T follicular helper cell (primary cell): Measurements from ENCODE around the gene GMDS.
"Not testable (repeated sequence)": the region's sequence is repeated elsewhere in the genome, so short reads cannot be mapped to it uniquely, and the experiment has no call there.

ENCODE experiments used
- DNase-seq: peaks from one replicate; pipeline ENCODE4 v3.0.0-alpha.2; 2020; ENCODE audit warnings: low read depth

The GMDS gene

DNA sequence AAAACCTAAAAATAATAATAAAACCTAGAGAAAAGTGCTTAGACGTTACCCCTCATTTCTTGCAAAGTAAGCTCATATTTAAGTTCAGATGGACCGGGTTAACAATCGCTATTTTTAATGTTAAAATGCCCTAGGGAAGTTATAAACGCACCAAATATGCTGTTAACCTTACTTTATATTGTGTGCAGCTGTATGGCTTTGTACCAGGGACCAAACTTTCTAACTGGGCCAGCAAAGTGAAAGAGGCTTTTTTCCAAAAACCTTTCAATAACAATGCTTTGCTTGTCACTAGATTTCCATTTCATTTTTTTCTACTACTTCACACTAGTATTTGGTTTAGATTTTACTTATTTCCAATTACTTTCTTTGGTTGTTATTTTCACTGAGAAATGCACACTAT, 387.2 kb downstream of the GMDS start:
- no peak for DNase-seq

GRCh38 chr6:1856381-1856780, 389.0 kb downstream of the GMDS start:
- DNase-seq: no peak

GRCh38 chr6:1855890-1856289, 389.5 kb downstream of the GMDS start:
- no peak for DNase-seq

- DNase-seq: no peak
These were observed 391.1 kb downstream of the GMDS start for GRCh38 chr6:1854296-1854695.

- no peak for DNase-seq
These were observed 391.6 kb downstream of the GMDS start for GRCh38 chr6:1853761-1854160.

GRCh38 chr6:1851681-1852456, 393.5 kb downstream of the GMDS start:
- no peak for DNase-seq

DNA sequence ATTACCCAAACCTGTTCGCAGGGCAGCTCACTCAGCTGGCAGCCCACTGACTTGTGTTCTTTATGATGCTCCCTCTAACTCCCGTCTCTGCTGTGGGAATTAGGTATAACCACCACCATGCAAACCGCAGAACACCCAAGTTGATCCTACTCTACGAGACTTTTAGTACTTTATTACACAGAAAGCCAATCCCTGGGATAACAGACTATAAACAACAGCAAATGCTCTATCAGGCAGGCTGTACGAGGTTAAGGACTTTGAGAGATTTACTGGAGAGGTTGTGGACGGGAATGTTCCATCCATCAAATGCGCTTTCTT, 394.6 kb downstream of the GMDS start:
- DNase-seq: no peak

- DNase-seq: no peak
These were observed 395.1 kb downstream of the GMDS start for GRCh38 chr6:1850121-1850839.

DNA sequence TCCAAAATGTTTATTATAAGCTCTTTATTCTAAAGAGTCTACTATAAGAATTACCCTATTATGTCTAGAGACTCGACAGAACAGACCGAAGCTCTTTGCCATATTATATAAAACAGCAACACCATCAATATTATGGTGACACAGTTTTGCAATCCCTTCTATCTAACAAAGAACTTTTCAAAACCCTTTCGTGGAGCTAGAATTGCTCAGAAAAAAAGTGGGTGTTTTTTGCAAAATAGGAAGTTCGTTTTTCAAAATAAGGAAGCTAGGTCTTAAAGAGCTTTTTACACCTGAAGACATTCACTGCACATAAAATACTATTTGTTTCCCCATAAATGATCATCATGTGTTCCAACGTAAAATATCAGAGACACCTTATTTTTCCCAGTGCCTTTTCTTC, 395.7 kb downstream of the GMDS start:
- no peak for DNase-seq

DNA sequence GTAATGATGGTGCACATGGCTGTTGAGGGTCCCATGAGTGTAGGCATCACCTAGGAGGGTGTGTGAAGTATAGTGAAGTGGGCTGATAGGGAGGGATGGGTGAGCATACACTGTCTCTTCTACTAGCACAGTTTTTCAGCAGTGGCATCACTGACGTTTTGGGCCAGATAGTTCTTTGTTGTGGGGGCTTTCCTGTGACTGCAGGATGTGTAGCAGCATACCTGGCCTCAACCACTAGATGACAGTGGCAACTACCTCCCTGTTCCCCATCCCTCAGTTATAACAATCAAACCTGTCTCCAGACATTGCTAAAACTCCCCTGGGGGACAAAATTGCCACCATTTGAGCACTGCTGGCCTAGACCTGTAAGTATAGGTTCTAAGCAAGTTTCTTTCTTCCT, 396.7 kb downstream of the GMDS start:
- DNase-seq: no peak

- no peak for DNase-seq
These were observed 398.8 kb downstream of the GMDS start for GRCh38 chr6:1846611-1847010.

DNA sequence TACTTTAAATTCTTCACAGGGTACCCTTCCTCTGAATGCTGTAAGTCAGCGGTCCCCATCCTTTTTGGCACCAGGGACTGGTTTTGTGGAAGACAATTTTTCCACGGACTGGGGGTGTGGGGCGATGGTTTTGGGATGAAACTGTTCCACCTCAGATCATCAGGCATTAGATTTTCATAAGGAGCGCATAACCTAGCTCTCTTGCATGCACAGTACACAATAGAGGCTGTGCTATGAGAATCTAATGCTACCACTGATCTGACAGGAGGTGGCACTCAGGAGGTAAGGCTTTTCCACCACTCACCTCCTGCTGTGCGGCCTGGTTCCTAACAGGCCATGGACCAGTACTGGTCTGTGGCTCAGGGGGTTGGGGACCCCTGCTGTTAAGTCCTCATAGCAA, 399.9 kb downstream of the GMDS start:
- DNase-seq: not testable (repeated sequence)

GRCh38 chr6:1842334-1842733, 403.1 kb downstream of the GMDS start:
- no peak for DNase-seq

DNA sequence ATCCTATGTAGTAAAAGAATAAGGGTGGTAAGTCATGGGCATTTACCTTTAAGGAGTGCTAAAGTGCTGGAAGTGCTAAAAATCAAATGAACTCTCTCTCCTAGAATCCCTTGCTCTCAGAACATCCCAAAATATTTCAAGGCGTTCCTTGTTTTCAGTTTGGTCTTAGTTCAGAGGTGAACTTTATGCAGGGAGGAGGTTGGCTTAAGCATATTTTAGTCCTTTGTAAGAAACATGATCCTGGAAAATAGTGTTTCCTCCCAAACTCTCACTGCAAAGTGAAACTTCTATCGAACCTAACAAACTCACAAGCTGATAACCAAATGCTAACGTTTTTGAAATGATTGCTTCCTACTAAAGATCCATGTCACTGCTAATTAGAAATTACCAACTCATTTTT, 404.3 kb downstream of the GMDS start:
- no peak for DNase-seq

DNA sequence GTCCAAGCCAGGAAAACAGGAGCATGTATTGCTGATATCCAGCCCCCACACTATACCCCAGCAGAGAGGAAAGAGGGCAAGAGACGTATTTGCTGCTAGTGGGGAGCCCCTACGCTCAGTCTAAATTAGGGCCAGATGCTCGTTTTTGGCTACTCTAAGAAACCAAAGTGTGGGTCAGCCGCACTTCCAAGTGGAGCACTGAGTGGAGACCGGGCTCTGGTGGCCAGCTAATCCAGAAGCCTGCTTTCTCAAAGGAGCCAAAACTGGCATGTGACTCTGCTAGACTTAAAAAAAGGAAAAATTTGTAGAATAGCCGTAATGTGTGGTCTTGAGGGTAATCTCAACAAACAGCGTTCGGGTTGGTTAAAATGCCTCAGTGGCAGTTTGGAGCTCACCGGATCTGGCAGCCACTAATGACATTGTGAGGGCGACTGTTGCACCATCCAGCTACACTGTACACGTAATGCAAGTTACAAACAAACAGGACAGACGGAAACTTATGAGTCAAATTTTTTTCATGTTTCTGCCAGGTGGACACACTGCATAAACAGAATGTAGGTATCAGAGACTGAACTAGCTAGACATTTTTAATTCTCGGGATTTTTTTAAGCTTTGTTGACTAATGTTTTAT, 404.8 kb downstream of the GMDS start:
- DNase-seq: no peak

GRCh38 chr6:1839361-1839760, 406.0 kb downstream of the GMDS start:
- no peak for DNase-seq

GRCh38 chr6:1838604-1839213, 406.7 kb downstream of the GMDS start:
- no peak for DNase-seq

- no peak for DNase-seq
These were observed 407.6 kb downstream of the GMDS start for GRCh38 chr6:1837826-1838225.

DNA sequence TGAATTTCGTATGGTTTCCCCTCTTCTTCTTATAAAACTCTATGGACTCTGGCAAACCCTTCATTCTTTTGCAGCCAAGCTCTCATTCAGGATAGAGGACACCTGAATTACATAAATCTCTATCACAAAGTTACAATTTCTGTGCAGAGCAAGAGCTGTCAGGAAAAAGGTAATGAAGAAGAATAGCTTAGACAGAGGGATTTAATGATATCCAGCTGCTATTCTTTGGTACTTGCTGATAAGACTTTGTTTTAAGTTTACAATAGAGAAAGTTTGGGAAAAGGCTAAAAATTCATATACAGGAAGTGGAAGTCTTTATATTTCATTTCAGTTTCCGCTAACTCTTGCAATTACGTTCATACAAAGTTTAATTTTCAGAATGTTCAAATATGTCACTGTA, 408.7 kb downstream of the GMDS start:
- DNase-seq: no peak

DNA sequence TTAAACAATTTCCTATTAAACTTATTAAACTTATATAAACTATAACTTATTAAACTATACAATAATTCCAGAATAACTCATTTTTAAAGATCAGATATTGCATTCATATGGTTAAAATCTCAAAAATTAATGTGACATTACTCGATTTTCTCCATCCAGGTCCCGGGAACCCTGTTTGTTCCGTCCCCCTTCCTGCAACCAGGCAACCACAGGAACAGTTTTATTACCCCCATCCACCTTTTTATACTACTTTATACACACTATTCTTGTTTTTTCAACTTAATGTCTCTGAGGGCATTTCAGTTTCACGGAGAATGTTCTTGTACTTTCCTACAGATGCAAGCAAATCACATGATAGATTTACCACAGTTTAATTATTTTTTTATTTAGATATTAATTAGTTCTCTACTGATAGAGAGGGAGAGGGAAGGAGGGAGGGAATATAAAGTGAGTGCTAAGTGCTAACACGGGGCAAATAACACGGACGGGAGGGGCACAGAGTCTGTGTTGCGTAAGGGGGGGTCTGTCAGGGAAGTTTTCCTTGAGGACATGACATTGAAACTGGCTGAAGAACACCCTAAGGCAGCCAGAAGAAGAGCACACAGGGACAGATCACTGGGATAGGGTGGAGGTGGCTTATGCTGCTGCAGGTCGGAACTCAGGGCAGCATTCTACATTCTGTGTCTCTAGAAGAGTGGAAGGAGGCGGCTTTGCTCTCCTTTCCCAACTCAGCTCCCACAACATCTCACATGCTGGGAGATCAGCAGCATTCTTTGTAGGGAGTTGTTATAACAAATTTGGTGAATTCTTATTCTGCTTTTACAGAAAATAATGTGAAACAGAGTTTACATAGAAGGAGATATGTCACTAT, 410.5 kb downstream of the GMDS start:
- no peak for DNase-seq

GRCh38 chr6:1834207-1834606, 411.2 kb downstream of the GMDS start:
- DNase-seq: no peak
